Liver (tissue), 3 donors: Measurements from ENCODE around the gene TM4SF1.

Experiments used
- ATF3 ChIP-seq: IDR thresholded peaks from 2 replicates; pipeline ENCODE4 v1.6.1; 2016; ENCODE audit warnings: antibody characterized with exemption
- FOXA1 ChIP-seq: IDR thresholded peaks from 2 replicates; pipeline ENCODE4 v1.6.1; 2016; ENCODE audit warnings: antibody characterized with exemption
- FOXA2 ChIP-seq: IDR thresholded peaks from 2 replicates; pipeline ENCODE4 v1.6.1; 2016; ENCODE audit warnings: antibody characterized with exemption
- GABPA ChIP-seq, 2 donors: IDR thresholded peaks in 1 of 2; conservative IDR thresholded peaks in 1 of 2; 2 replicates each; pipeline ENCODE4 v1.6.1; 2016; ENCODE audit warnings: antibody characterized with exemption in 2 of 2, mild to moderate bottlenecking in 1 of 2, moderate library complexity in 1 of 2
- JUND ChIP-seq, 2 donors: IDR thresholded peaks; 2 replicates each; pipeline ENCODE4 v1.6.1; 2016; ENCODE audit warnings: antibody characterized with exemption in 2 of 2
- RAD21 ChIP-seq, 2 donors: IDR thresholded peaks; 2 replicates each; pipeline ENCODE4 v1.6.1; 2016; ENCODE audit warnings: antibody characterized with exemption in 2 of 2, mild to moderate bottlenecking in 2 of 2
- RXRA ChIP-seq, 2 donors: IDR thresholded peaks; 2 replicates each; pipeline ENCODE4 v1.6.1; 2017 to 2018; ENCODE audit warnings: antibody characterized with exemption in 2 of 2, mild to moderate bottlenecking in 1 of 2
- SP1 ChIP-seq: IDR thresholded peaks from 2 replicates; pipeline ENCODE4 v1.6.1; 2018; ENCODE audit warnings: antibody characterized with exemption, mild to moderate bottlenecking
- TAF1 ChIP-seq: conservative IDR thresholded peaks from 2 replicates; pipeline ENCODE4 v1.6.1; 2016; ENCODE audit warnings: antibody characterized with exemption, mild to moderate bottlenecking
- YY1 ChIP-seq: IDR thresholded peaks from 2 replicates; pipeline ENCODE4 v1.6.1; 2016; ENCODE audit warnings: antibody characterized with exemption, mild to moderate bottlenecking
- ZBTB33 ChIP-seq: IDR thresholded peaks from 2 replicates; pipeline ENCODE4 v1.6.1; 2016; ENCODE audit warnings: antibody characterized with exemption
- TF ChIP-seq, protein P1 (sequence below): IDR thresholded peaks from 2 replicates; pipeline ENCODE4 v1.6.1; 2016; ENCODE audit warnings: antibody characterized with exemption, mild to moderate bottlenecking
- TF ChIP-seq, protein P2 (sequence below): fragments of 150-350 bp; IDR thresholded peaks from 2 replicates; pipeline ENCODE4 v1.5.1; 2017; ENCODE audit warnings: improper control_type of control experiment, low read depth, low read length; ENCODE audit not compliant: missing input control
- TF ChIP-seq, protein P3 (sequence below): IDR thresholded peaks from 2 replicates; pipeline ENCODE4 v1.6.1; 2016; ENCODE audit warnings: antibody characterized with exemption
- donor health status: healthy.
- donor health status: healthy.

DNA sequence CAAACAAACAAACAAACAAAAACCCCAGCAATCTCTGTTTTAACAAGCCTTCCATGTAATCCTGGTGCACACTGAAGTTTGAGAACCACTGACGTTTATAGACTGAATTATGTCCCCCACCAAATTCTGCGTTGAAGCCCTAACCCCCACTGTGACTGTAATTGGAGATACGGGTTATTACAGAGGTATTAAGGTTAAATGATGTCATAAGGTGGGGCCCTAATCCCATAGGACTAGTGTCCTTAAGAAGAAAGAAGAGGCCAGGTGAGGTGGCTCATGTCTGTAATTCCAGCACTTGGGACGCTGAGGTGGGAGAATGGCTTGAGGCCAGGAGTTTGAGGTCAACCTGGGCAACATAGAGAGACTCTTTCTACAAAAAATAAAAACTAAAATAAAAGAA is 42.4 kb upstream of the TM4SF1 start:
- TF ChIP-seq, protein P1, sequence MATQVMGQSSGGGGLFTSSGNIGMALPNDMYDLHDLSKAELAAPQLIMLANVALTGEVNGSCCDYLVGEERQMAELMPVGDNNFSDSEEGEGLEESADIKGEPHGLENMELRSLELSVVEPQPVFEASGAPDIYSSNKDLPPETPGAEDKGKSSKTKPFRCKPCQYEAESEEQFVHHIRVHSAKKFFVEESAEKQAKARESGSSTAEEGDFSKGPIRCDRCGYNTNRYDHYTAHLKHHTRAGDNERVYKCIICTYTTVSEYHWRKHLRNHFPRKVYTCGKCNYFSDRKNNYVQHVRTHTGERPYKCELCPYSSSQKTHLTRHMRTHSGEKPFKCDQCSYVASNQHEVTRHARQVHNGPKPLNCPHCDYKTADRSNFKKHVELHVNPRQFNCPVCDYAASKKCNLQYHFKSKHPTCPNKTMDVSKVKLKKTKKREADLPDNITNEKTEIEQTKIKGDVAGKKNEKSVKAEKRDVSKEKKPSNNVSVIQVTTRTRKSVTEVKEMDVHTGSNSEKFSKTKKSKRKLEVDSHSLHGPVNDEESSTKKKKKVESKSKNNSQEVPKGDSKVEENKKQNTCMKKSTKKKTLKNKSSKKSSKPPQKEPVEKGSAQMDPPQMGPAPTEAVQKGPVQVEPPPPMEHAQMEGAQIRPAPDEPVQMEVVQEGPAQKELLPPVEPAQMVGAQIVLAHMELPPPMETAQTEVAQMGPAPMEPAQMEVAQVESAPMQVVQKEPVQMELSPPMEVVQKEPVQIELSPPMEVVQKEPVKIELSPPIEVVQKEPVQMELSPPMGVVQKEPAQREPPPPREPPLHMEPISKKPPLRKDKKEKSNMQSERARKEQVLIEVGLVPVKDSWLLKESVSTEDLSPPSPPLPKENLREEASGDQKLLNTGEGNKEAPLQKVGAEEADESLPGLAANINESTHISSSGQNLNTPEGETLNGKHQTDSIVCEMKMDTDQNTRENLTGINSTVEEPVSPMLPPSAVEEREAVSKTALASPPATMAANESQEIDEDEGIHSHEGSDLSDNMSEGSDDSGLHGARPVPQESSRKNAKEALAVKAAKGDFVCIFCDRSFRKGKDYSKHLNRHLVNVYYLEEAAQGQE: no peak
- TF ChIP-seq, protein P2, sequence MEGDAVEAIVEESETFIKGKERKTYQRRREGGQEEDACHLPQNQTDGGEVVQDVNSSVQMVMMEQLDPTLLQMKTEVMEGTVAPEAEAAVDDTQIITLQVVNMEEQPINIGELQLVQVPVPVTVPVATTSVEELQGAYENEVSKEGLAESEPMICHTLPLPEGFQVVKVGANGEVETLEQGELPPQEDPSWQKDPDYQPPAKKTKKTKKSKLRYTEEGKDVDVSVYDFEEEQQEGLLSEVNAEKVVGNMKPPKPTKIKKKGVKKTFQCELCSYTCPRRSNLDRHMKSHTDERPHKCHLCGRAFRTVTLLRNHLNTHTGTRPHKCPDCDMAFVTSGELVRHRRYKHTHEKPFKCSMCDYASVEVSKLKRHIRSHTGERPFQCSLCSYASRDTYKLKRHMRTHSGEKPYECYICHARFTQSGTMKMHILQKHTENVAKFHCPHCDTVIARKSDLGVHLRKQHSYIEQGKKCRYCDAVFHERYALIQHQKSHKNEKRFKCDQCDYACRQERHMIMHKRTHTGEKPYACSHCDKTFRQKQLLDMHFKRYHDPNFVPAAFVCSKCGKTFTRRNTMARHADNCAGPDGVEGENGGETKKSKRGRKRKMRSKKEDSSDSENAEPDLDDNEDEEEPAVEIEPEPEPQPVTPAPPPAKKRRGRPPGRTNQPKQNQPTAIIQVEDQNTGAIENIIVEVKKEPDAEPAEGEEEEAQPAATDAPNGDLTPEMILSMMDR: no peak
- TF ChIP-seq GABPA (IDR thresholded peaks at IDR 0.05 in 1 of 2, conservative IDR thresholded peaks at IDR 0.05 in 1 of 2) (no peak), FOXA2 (no peak), SP1 (no peak), RAD21 (IDR thresholded peaks at IDR 0.05) (no peak), YY1 (no peak), JUND (IDR thresholded peaks at IDR 0.05) (no peak), ZBTB33 (no peak), RXRA (IDR thresholded peaks at IDR 0.05) (no peak), FOXA1 (no peak), ATF3 (no peak), TAF1 (no peak)
- TF ChIP-seq, protein P3, sequence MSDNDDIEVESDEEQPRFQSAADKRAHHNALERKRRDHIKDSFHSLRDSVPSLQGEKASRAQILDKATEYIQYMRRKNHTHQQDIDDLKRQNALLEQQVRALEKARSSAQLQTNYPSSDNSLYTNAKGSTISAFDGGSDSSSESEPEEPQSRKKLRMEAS: no peak
